Epithelial cell of proximal tubule (primary cell): Measurements from ENCODE around the gene SLX9. TPM values are rescaled to one million over a fixed set of nuclear protein-coding genes. Genes with fewer than 3 reads are reported as not detected.
"Not testable (repeated sequence)": the region's sequence is repeated elsewhere in the genome, so short reads cannot be mapped to it uniquely, and the experiment has no call there.

Experiments used
- DNase-seq: peaks from one replicate; pipeline ENCODE4 v3.0.0-alpha.2; 2011; ENCODE audit warnings: low read depth
- H3K4me3 ChIP-seq: 2 replicates; pipeline ENCODE4 v1.5.1; 2011; ENCODE audit warnings: low read depth, mild to moderate bottlenecking, low read length
- total RNA-seq: library from RNA; depleted of rRNA; stranded (reverse); fragments of >200 nt; gene quantifications from 2 replicates; pipeline ENCODE4 v1.2.3, GENCODE V29; 2015
- TF ChIP-seq, protein P1 (sequence below): conservative IDR thresholded peaks from 2 replicates; pipeline ENCODE4 v1.5.1; 2012; ENCODE audit warnings: low read depth, mild to moderate bottlenecking, low read length

Gene SLX9
- total RNA-seq, 1 donor from 2014 or later, result 52.1 TPM

DNA sequence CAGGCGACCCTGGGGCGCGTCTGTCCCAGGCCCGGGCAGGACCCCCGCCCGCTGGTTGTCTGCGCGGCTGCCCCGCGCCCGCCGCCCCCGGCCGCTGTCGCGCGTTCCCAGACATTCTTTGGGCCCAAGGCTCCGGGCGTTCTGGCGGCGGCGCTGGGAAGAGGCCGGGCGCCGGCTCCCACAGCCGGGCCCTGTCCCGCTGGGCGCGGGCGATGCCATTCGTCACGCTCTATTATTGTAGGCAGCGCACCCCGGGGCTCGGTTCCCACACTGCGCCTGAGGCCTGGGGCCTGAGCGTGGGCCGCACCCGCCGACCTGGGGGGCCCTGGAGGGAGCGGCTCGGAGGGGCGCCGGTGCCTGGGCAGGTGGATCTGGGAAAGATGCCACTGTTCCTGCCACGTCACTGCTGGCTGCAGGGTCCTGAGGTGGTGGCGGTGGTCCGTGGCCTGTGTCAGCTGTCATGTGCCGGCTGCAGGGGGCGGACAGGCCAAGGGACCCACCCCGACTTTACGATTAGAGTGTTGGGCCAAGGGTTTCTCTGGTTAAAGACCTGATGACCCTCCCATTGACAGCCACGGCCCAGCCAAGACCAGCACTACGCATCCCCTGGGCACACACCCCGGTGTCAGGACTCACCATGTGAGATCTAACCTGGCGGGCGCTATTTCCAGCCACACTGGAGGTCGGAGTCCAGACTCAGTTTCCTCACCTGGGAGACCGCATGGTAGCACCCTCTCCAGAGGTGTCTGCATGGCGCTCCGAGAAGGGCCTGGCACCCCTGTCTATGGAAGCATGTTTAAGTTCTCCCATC, 79.5 kb downstream of the SLX9 start:
- TF ChIP-seq, protein P1, sequence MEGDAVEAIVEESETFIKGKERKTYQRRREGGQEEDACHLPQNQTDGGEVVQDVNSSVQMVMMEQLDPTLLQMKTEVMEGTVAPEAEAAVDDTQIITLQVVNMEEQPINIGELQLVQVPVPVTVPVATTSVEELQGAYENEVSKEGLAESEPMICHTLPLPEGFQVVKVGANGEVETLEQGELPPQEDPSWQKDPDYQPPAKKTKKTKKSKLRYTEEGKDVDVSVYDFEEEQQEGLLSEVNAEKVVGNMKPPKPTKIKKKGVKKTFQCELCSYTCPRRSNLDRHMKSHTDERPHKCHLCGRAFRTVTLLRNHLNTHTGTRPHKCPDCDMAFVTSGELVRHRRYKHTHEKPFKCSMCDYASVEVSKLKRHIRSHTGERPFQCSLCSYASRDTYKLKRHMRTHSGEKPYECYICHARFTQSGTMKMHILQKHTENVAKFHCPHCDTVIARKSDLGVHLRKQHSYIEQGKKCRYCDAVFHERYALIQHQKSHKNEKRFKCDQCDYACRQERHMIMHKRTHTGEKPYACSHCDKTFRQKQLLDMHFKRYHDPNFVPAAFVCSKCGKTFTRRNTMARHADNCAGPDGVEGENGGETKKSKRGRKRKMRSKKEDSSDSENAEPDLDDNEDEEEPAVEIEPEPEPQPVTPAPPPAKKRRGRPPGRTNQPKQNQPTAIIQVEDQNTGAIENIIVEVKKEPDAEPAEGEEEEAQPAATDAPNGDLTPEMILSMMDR, result no peak
- peak overlapping the region; percentile 24 for H3K4me3 ChIP-seq
- no peak for DNase-seq

DNA sequence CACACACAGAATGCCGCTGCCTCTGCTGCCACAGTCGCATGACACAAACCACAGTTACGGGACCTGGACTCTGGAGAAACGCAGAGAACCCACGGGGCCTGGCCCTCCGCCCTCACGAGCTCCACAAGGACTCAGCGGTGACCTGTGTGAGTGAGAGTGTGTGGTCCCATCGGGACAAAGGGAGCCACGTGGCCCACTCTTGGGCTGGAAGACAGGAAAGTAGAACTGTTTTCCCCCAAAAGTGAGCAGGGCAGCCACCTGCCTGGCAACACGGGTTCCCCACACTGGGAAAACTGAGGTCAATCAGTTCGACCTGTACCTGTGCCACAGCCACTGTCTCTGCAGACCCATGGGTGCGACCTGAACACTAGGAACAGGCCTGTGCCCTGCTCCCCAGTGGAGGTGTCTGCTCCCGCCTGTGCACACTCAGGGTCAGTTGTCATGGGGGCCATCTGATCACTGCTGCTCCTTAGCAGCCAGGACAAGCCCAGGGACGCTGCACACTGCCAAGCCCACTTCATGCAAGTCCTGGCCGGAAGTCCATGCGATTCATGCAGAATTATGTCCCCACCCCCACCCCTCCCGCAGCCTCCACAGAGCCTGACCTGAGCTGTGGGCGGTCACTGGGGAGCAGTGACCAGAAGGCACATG, 80.2 kb downstream of the SLX9 start:
- H3K4me3 ChIP-seq, result no peak overlapping the region
- TF ChIP-seq, protein P1, result no peak
- DNase-seq, result no peak

DNA sequence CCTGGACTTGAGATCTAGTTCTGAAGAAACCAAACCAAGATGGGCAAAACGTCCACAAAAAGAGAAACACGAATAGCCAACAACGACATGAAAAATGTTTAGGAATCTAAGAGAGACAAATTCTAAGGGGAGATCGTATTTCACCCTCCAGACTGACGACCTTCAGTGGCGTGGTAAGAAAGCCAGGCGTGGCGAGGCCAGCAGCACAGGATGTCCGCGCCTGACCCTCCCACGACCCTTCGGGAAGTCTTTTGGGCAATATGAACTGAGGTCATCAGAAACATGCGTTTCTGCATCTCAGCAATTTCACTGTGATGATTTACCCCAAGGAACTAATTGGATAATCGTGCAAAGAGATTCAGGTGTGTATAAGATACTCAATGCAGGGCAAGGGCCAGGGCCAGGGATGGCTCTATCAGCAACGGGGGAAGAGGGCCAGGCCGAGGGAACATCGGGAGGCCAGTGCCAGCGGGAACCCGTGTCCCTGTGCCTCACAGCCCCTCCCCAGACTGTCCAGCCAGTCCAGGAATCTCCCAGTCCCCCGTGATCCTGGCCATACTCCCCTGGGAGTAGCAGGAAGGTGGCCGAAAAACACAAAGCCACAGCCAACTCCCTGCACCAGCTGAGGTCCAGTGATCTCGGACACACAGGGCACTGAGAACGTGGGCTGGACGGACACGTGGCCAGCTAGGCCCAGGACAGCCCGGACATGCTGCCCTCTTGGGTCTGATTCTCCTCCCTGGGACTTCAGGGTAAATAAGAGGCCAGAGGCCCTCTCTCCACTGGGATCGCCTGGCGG, 81.0 kb downstream of the SLX9 start:
- no peak for DNase-seq
- TF ChIP-seq, protein P1, result no peak
- no peak overlapping the region for H3K4me3 ChIP-seq

DNA sequence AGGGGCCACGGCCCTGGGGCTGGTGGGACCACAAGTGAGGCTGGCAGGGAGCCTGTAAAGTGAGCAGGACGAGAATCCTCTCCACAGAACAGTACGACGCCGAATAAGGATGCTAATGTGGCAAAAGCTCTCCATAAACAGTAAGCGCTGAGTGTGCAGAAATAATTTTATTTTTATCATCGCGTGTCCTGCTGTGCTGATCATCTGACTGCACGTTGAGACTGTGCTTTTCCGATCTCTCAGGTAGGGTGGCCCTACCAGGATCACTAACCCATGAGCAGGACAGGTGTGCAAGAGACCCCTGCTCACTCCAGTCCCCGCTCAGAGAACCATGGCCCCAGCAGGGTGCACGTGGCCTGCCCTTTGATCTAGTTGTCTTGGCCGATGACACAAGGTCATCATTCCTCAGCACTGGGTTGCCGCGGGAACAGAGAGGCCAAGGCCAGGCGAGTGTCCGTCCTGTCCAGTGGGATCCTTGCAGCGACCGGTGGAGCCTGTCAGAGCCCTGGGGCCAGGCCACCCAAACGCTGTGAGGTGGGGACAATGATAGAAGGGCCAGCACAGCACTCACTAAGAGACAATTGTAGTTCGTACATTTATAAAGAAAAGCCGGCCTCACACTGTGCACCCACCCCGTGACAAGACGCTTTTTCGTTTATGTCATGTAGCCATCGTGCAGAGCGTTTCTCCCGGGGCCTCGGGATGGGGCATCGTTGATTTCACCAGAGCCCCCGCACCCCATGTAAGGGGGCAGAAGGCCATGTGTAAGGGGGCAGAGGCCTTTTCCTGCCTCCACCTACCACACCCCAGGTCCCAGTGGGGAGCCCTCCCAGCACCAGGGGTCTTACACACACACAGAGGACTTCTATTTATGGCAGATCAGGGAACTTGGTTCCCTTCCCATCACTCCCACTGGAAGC, 81.9 kb downstream of the SLX9 start:
- TF ChIP-seq, protein P1, result no peak
- DNase-seq, result no peak

DNA sequence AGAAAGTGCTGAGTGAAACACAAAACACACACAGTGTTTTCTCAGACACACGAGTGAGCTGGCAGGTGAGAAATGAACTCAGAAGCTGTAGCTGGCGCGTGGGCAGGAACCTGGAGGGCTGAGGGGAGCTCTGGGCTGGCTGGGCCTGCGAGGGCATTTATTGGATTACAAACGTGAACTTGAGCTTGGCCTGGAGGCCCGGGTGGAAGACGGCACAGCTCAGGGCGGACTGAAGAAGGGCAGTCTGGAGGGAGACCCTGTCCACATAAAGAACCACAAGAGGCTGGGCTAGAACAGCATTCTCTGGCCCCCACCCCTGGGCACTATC, 82.5 kb downstream of the SLX9 start:
- DNase-seq, result no peak
- TF ChIP-seq, protein P1, result no peak

More for the DNA sequence above, 81.9 kb downstream of the SLX9 start:
- no peak overlapping the region for H3K4me3 ChIP-seq

DNA sequence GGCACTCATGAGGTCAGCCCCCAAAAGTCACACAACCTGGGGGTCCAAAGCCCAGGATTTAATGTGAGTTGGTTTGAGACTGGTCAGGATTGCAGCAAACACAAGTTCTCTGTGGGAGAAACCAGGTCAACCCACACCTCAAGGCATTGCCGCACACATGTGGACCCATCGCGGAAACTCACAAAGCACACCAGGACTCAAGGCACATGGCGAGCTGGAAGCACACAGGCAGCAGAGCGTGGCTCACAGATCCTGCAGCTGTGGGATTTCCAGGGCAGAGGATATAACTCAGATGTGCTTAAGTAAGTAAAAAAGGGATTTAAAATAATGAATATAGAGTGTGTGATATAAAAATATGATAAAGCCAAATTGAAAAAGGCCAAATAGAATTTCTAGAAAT, 82.9 kb downstream of the SLX9 start:
- DNase-seq, result no peak
- TF ChIP-seq, protein P1, result no peak
- no peak overlapping the region for H3K4me3 ChIP-seq

More for the DNA sequence above, 82.5 kb downstream of the SLX9 start:
- no peak overlapping the region for H3K4me3 ChIP-seq

DNA sequence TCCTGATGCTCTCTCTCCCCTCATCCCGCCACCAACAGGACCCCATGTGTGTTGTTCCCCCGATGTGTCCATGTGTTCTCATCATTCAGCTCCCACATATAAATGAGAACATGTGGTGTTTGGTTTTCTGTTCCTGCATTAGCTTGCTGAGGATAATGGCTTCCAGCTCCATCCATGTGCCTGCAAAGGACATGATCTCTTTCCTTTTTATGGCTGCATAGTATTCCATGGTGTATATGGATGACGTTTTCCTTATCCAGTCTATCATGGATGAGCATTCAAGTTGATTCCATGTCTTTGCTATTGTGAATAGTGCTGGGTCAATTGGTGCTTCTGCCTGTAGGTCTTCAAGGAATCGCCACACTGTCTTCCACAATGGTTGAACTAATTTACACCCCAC, 84.7 kb downstream of the SLX9 start:
- not testable (repeated sequence) for H3K4me3 ChIP-seq, DNase-seq
